ENCODE results near the gene APMAP.
A peak's percentile ranks its signal among the peaks of the same experiment; 100 is the strongest.

Gene APMAP

GRCh38 chr20:24995741-24996448 is 3.3 kb upstream of the APMAP start:
- DNase-seq (ENCODE audit: low spot score) = no peak
- in situ Hi-C loops (cut with MboI; ENCODE audit: low pct_unique_long_range_greater_than_20kb, low sequenced_read_pairs, unreplicated experiment) = loop anchor here (5.0 to 25.0 kb wide), 3 partner anchors 66 to 416 kb away; partner anchors contain the start of genes ENTPD6 and GINS1
- no peak for TF ChIP-seq CTCF (IDR thresholded peaks at IDR 0.05; ENCODE audit: extremely low read depth, insufficient read depth, missing control alignments)

- DNase-seq (ENCODE audit: low spot score) = peak; percentile 81
- in situ Hi-C loops (cut with MboI; ENCODE audit: low pct_unique_long_range_greater_than_20kb, low sequenced_read_pairs, unreplicated experiment) = loop anchor here (5.0 to 25.0 kb wide), 3 partner anchors 68 to 418 kb away; partner anchors contain the start of genes ENTPD6 and GINS1
- TF ChIP-seq CTCF (IDR thresholded peaks at IDR 0.05; ENCODE audit: extremely low read depth, insufficient read depth, missing control alignments) = peak; percentile 87
Measured at GRCh38 chr20:24994470-24995368, 2.2 kb upstream of the APMAP start.

- no peak for DNase-seq (ENCODE audit: low spot score)
- TF ChIP-seq CTCF (IDR thresholded peaks at IDR 0.05; ENCODE audit: extremely low read depth, insufficient read depth, missing control alignments) = no peak
- in situ Hi-C loops (cut with MboI; ENCODE audit: low pct_unique_long_range_greater_than_20kb, low sequenced_read_pairs, unreplicated experiment) = loop anchor here (25.0 kb wide), 2 partner anchors 193 to 418 kb away; partner anchors contain the start of genes ENTPD6 and GINS1
Measured at GRCh38 chr20:24994186-24994465, 1.6 kb upstream of the APMAP start.

GRCh38 chr20:24993337-24994185 is 1.0 kb upstream of the APMAP start:
- in situ Hi-C loops (cut with MboI; ENCODE audit: low pct_unique_long_range_greater_than_20kb, low sequenced_read_pairs, unreplicated experiment) = loop anchor here (25.0 kb wide), 2 partner anchors 194 to 419 kb away; partner anchors contain the start of genes ENTPD6 and GINS1

GRCh38 chr20:24991897-24992486 is 559 bp downstream of the APMAP start:
- in situ Hi-C loops (cut with MboI; ENCODE audit: low pct_unique_long_range_greater_than_20kb, low sequenced_read_pairs, unreplicated experiment) = loop anchor here (25.0 kb wide), 2 partner anchors 195 to 420 kb away; partner anchors contain the start of genes ENTPD6 and GINS1
- DNase-seq (ENCODE audit: low spot score) = no peak
- no peak for TF ChIP-seq CTCF (IDR thresholded peaks at IDR 0.05; ENCODE audit: extremely low read depth, insufficient read depth, missing control alignments)

More at GRCh38 chr20:24993337-24994185, 1.0 kb upstream of the APMAP start:
- no peak for DNase-seq (ENCODE audit: low spot score)
- peak; percentile 7 for TF ChIP-seq CTCF (IDR thresholded peaks at IDR 0.05; ENCODE audit: extremely low read depth, insufficient read depth, missing control alignments)
